ENCODE measurements around the gene AJAP1.

Gene AJAP1

DNA sequence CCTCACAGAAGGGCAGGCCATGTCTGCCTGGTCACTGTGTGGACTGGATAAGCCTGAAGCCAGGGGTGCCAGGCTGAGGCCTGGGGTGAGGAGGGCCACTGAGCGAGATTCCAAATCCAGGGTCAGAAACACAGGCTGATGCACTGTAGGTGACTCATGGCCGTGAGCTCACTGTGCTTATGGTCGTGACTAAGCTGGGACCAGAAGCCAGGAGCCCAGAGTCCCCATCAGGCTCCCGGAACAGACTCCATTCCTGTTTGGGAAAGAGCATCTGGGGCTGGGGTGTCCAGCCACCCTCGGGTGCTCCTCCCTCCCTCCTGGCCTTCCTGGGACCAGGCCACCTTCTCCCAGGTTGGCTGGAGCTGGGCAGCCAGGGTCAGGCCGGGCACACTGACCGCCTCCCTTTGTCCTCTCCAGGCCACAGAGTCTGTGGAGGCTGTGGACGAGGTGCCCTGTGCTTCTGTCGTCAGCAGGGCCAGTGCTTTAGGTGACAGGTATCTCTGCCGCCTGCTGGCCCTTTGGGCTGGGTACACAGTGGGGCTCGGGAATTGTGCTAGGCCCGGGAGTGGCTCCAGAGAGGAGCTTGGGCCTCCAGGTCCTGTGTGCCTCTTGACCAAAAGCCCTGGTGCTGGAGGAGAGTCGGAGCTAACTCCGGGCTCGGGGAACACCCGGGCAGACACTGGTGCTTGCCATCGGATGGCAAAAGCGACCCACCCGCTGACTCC is 36.7 kb downstream of the AJAP1 start:
- DNase-seq (ENCODE audit: low read depth), result peak; percentile 39
- H3K4me3 ChIP-seq (ENCODE audit: control insufficient read depth, low read depth, low read length), result no peak overlapping the region
- TF ChIP-seq, protein P1, sequence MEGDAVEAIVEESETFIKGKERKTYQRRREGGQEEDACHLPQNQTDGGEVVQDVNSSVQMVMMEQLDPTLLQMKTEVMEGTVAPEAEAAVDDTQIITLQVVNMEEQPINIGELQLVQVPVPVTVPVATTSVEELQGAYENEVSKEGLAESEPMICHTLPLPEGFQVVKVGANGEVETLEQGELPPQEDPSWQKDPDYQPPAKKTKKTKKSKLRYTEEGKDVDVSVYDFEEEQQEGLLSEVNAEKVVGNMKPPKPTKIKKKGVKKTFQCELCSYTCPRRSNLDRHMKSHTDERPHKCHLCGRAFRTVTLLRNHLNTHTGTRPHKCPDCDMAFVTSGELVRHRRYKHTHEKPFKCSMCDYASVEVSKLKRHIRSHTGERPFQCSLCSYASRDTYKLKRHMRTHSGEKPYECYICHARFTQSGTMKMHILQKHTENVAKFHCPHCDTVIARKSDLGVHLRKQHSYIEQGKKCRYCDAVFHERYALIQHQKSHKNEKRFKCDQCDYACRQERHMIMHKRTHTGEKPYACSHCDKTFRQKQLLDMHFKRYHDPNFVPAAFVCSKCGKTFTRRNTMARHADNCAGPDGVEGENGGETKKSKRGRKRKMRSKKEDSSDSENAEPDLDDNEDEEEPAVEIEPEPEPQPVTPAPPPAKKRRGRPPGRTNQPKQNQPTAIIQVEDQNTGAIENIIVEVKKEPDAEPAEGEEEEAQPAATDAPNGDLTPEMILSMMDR (conservative IDR thresholded peaks at IDR 0.05; ENCODE audit: control insufficient read depth, insufficient read depth, low read depth, low read length), result no peak

DNA sequence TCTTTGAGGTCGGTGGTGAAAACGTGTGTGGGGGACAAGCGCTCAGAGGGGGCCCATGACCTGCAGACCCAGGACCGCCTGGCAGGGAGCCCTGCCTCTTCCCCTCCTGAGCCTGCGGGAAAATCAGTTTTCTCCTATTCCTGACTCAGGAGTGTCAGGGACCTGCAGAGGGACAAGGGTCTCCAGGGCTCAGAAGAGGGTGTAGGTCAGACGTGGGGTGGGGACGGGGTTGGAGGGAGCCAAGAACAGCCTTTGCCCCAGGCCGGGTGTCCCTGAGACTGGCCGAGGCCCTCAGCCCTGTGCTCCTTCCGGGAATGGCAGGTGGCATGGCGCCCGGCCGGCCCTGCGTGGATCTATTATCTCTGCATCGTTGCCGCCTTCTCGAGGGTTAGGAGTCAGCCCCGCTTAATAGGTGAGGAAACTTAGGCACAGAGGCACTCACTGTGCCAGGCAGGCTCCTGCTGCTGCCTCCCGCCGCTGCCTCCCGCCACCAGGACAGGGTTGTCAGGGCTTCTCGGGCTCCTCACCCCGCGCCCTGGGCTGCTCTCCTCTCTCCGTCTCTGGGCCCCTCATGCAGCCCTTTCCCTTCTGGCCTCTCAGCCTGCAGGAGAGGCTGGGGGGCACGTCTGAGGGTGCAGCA is 37.5 kb downstream of the AJAP1 start:
- TF ChIP-seq, protein P1 (conservative IDR thresholded peaks at IDR 0.05; ENCODE audit: control insufficient read depth, insufficient read depth, low read depth, low read length), result no peak
- no peak overlapping the region for H3K4me3 ChIP-seq (ENCODE audit: control insufficient read depth, low read depth, low read length)
- no peak for DNase-seq (ENCODE audit: low read depth)

DNA sequence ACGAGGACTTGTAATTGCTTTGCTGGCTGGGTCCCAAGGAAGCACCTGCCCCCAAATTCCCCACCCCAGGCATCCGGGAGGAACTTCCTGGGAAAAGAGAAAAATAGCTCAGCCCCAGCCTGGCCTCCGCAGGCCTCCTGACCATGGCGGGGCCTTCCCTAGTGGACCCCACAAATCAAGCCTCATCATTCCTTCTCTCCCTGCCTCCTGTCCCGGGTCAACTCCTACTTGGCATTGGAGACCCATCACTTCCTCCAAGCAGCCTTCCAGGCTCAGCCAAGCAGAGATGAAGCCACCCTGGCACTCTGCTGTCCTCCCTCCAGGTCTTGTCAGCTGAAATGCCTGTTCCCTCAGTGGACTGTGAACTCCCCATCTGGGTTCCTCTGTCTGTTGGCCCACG is 38.0 kb downstream of the AJAP1 start:
- TF ChIP-seq, protein P1 (conservative IDR thresholded peaks at IDR 0.05; ENCODE audit: control insufficient read depth, insufficient read depth, low read depth, low read length), result no peak
- H3K4me3 ChIP-seq (ENCODE audit: control insufficient read depth, low read depth, low read length), result no peak overlapping the region
- DNase-seq (ENCODE audit: low read depth), result no peak

DNA sequence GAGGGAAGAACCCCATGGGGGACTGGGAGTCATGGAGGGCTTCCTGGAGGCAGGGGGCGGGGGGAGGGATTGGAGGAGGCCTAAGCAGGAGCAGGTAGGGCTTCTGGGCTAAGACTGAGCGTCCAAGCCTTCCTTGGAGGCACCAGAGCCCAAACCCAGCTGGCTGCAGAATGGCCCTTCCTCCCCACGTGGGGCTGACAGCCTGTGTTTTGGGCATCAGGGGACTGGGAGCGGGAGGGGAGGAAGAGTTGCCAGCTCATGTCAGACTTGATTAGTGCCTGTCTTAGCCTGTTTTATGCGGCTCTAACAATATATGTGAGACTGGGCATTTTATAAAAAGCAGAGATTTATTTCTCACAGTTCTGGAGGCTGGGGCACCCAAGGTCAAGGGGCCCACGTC is 38.9 kb downstream of the AJAP1 start:
- no peak overlapping the region for H3K4me3 ChIP-seq (ENCODE audit: control insufficient read depth, low read depth, low read length)
- no peak for DNase-seq (ENCODE audit: low read depth)
- TF ChIP-seq, protein P1 (conservative IDR thresholded peaks at IDR 0.05; ENCODE audit: control insufficient read depth, insufficient read depth, low read depth, low read length), result no peak

DNA sequence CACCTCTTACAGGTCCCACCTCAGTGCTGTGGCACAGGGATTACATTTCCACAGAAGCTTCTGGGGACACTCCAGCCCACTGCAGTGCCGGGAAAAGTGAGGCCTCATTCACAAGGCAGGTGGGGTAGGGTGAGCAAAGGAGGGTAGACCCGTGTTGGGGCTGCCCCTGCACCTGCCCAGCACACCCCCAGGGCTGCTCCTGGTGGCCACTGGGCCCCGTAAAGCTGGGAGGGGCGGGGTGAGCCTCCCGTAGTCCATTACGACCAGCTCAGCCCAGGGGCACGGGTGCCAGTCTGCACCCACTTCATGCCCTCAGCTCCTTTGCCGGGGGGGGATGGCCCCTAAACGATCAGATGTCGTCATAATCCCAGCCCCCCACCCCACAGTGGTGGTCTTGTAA is 39.5 kb downstream of the AJAP1 start:
- no peak for DNase-seq (ENCODE audit: low read depth)
- H3K4me3 ChIP-seq (ENCODE audit: control insufficient read depth, low read depth, low read length), result no peak overlapping the region

DNA sequence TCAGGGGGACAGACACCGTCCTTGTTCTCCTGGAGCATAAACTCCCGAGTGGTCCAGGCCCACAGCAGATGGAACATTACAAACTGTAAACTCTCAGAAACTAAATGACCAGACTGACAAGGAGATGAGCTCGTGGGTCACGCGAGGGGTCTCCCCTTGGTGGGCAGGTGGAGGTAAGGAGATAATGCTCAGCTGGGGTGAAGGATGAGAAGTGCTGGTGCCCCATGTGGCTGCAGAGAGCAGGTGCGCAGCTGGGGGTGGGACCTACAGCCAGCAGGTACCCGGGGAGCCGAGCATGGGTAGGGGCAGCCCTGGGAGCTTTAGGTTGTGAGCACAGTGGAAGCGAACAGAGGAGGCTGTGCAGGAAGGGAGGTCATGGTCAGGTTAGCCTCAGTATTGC is 40.1 kb downstream of the AJAP1 start:
- TF ChIP-seq, protein P1 (conservative IDR thresholded peaks at IDR 0.05; ENCODE audit: control insufficient read depth, insufficient read depth, low read depth, low read length), result no peak
- H3K4me3 ChIP-seq (ENCODE audit: control insufficient read depth, low read depth, low read length), result no peak overlapping the region
- no peak for DNase-seq (ENCODE audit: low read depth)

More for the DNA sequence above, 39.5 kb downstream of the AJAP1 start:
- TF ChIP-seq, protein P1 (conservative IDR thresholded peaks at IDR 0.05; ENCODE audit: control insufficient read depth, insufficient read depth, low read depth, low read length), result no peak

Data from fibroblast of mammary gland (primary cell).